Epithelial cell of prostate (primary cell): ENCODE data around the gene IL1RAPL2.
"Not testable (repeated sequence)": the region's sequence is repeated elsewhere in the genome, so short reads cannot be mapped to it uniquely, and the experiment has no call there.

ENCODE experiments used
- DNase-seq: peaks from one replicate; pipeline ENCODE4 v3.0.0-alpha.2; 2011; ENCODE audit warnings: low read depth, low spot score
- H3K27ac ChIP-seq: fragments of 450-650 bp; 2 replicates; pipeline ENCODE4 v1.5.1; 2017; ENCODE audit warnings: mild to moderate bottlenecking

Gene IL1RAPL2

DNA sequence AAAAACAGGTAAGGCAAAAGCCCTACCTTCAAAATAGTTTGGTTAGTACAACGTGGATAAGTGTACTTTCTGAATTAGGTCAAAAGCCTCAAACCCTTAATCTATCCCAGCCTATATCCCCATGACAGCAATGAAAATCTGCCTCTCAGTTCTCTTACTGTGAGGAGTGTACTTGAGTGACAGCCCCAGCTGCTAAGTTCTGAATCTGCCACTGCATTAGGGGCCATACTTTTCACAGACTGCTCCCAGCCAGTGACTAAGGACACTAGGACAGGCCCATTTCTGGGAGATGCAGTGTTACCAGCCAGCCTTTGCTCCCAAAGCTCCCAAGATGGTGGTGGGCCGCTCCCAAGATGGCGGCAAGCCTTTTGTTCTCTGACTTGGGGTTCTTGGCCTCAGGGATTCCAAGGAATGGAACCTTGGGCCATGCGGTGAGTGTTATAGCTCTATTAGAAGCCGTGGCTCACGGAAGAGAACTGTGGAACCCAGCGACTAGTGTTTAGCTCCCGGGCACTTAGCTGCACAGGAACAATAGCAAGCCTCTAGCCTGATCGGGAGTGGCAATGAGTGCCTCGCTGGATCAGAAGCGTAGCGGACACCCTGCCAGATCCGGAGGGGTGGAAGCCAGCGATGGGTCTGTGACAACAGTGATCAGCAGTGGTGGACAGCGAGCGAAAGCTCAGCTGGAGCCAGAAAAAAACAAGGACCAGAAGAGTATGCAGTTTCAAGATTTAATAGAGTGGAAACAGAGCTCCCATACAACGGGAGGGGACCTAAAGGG, 1080.8 kb downstream of the IL1RAPL2 start:
- no peak overlapping the region for H3K27ac ChIP-seq
- DNase-seq, result no peak

GRCh38 chrX:105647749-105648148, 1081.8 kb downstream of the IL1RAPL2 start:
- H3K27ac ChIP-seq, result no peak overlapping the region
- DNase-seq, result peak; percentile 20

DNA sequence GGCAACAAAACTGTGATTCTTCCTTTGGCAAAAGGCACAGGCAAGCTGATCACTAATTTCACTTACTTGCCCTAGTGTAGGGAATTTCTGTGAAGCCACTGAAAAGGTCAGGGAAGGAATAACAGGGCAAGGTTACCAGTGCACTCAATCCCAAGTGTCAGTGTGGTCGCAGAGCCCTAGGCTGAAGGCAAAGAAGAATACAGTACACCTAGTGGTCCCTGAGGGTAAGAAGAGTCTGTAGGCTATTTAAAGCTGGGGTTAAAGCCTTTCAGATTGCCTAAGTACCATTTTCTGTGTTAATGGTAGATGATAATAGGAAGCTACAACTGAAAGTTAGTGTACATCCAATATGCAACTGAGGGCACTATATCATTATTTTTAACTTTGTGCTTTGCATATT, 1082.7 kb downstream of the IL1RAPL2 start:
- no peak for DNase-seq
- H3K27ac ChIP-seq, result no peak overlapping the region

DNA sequence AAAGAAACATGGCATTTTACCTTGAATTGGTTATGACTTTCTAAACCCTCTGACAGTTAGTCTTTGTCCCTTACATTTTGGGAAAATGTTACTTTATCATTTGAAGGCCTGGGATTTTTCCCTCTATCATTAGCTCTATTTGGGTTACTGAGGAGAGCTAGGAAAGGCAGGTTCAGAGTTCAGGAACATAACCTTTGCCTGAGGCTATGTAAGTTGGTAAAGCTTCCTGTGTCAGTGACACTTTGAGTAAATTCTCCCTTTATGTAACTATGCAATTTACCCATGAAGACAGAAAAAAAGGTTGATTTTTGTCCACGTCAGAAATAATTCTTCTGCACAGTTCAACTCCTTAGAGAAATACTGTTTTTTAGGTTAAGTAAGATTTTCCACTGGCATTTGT, 1084.6 kb downstream of the IL1RAPL2 start:
- DNase-seq, result no peak
- no peak overlapping the region for H3K27ac ChIP-seq

DNA sequence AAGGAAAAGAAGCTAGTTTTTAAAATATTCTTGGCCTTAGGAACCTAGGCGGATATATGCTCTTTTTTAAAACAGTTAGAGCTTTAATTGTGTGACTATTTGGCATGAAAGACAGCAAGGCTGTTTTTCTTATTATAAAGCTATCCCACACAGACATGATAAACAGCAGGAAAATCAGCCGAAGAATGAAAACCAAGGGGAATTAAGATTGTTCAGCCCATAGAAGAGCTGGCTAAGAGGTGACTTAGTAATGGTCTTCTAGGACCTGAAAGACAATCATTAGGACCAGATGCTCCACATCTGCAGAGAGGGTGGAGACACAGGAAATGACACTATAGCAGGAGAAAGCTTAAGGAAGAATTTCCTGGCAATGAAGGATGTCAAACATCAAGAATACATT, 1085.0 kb downstream of the IL1RAPL2 start:
- H3K27ac ChIP-seq, result no peak overlapping the region
- DNase-seq, result no peak

GRCh38 chrX:105653891-105654290, 1087.9 kb downstream of the IL1RAPL2 start:
- no peak for DNase-seq
- H3K27ac ChIP-seq, result no peak overlapping the region

GRCh38 chrX:105658136-105658535, 1092.1 kb downstream of the IL1RAPL2 start:
- H3K27ac ChIP-seq, result no peak overlapping the region
- no peak for DNase-seq

DNA sequence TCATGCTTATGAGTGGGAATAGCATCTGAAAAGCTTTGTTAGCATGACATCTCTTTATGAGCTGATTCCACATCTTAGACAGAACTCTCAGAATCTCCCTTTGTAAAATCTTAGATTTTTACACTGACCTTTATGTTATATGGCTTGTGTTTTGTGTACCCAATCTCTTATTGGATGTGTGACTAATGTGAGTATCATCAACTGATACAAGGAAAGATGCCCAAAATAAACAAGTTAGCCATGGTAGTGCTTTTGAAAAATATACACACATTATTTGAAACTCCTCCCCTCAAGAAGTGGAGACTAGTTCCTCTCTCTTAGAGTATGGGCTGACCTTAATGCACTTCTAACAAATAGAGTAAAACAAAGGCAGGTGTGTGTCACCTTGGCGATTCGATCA, 1096.2 kb downstream of the IL1RAPL2 start:
- no peak for DNase-seq
- no peak overlapping the region for H3K27ac ChIP-seq

GRCh38 chrX:105664243-105664642, 1098.2 kb downstream of the IL1RAPL2 start:
- no peak for DNase-seq

DNA sequence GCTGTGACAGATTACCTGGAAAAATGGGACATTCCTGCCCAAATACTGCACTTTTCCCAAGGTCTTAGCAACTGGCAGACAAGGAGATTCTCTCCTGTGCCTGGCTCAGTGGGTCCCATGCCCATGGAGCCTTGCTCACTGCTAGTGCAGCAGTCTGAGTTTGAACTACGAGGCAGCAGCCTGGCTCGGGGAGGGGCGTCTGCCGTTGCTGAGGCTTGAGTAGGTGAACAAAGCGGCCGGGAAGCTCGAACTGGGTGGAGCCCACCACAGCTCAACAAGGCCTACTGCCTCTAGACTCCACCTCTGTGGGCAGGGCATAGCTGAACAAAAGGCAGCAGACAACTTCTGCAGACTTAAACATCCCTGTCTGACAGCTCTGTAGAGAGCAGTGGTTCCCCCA, 1118.3 kb downstream of the IL1RAPL2 start:
- not testable (repeated sequence) for H3K27ac ChIP-seq, DNase-seq

More at GRCh38 chrX:105664243-105664642, 1098.2 kb downstream of the IL1RAPL2 start:
- H3K27ac ChIP-seq, result no peak overlapping the region

DNA sequence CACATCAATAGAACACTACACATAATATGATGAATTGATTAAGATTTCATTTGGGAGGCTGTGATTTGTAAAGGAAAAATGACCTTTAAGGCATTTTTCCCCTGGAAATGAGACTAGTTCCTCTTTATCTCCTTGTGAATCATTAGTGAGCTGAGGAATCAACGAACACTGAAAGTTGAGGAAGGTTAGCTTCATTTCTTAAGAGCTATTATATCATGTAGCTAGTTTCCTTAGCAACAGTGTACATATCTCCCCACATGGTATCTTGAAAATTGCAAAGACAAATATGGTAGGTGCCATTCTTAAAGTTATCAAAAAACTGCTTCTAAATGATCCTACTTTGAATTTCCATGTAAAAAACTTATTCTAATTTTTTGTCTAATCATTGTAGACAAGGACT, 1128.8 kb downstream of the IL1RAPL2 start:
- no peak overlapping the region for H3K27ac ChIP-seq
- no peak for DNase-seq

GRCh38 chrX:105695451-105695850, 1129.5 kb downstream of the IL1RAPL2 start:
- no peak overlapping the region for H3K27ac ChIP-seq
- DNase-seq, result no peak

DNA sequence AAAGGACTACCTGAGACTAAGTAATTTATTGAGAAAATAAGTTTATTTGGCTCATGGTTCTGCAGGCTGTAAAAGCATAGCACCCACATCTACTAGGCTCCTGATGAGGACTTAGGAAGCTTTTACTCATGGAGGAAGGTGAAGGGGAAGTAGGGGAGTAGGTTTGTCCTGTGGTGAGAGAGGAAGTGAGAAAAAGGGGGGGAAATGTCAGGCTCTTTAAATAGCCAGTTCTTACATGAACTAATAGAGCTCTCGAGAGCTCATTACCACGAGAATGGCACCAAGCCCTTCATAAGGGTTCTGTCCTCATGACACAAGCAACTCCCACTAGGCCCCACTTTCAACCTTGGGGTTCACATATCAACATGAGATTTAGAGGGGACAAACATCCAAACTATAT, 1130.9 kb downstream of the IL1RAPL2 start:
- DNase-seq, result no peak
- no peak overlapping the region for H3K27ac ChIP-seq

DNA sequence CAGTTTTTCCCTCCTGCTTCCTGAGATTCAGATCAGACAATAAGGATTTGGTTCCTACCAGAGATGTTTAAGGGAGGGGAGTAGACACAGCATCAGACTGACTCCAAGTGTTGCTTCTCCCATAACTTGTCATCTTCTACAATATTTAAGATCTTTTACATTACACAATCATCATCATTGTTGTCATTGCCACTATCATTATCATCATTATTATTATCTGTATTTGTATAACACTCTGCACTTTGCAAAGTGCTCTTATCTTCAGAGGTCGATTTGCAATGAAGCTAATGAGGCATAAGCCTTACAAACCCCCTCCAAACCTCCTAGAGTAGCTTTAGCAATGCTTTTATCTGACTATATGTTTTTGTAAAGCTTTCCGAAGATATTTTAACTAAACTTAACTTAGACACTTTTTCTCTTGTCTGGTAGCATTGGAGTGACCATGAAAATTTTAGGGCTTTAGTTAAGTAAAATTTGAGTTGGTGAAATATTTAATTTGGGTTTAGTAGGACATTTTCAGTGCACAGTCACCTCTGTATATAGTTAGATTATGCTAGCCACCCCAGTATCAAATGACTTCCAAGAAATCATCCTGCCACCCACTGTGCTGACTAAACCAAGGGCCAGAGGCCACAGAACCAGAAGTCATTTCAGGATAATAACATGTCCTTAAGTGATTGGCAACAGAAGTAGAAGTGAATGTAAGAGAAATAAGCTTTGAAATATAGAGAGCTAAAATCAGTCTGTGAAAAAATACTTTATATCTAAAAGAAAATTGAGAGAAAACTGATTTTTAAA, 1132.2 kb downstream of the IL1RAPL2 start:
- DNase-seq, result no peak
- H3K27ac ChIP-seq, result no peak overlapping the region

DNA sequence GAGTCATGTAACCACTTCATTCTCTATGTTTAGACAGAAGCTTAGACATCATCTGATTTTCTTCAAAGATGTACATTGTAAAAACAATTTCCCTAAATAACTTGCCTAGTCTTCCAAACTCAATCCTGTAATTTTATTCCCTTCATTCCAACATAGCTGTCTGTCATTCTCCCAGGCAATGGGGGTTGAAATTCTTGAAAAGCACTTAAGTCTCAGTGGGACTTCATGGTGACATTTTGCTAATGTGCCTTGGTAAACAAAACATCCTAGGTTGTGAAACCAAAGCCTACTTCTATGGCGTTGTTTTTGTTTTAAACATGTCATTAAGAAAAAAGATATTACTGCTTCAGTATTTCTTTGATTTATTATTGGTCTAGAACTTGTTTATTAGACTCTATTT, 1134.3 kb downstream of the IL1RAPL2 start:
- no peak overlapping the region for H3K27ac ChIP-seq
- no peak for DNase-seq

- DNase-seq, result no peak
- H3K27ac ChIP-seq, result no peak overlapping the region
Observed at GRCh38 chrX:105701310-105702052, 1135.5 kb downstream of the IL1RAPL2 start.

DNA sequence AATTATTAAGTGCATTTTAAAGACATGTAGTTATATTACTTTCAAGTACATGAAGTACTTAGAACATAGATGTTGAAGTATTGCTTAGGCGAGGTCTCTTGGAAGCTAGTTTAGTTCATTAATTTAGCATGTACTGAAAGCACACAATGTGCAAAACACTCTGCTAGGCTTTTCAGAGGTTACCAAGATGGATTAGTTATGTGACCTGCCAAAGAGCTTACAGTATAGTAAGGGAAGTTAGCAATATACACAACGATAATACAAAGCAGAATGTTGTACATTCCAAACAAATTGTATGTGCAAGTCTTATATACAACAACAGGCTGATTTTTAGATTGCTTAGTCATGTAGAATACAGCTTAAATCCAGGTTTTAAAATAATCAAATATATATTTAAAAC, 1137.9 kb downstream of the IL1RAPL2 start:
- no peak overlapping the region for H3K27ac ChIP-seq
- DNase-seq, result no peak

- H3K27ac ChIP-seq, result no peak overlapping the region
- DNase-seq, result no peak
Observed at GRCh38 chrX:105706041-105706440, 1140.0 kb downstream of the IL1RAPL2 start.

DNA sequence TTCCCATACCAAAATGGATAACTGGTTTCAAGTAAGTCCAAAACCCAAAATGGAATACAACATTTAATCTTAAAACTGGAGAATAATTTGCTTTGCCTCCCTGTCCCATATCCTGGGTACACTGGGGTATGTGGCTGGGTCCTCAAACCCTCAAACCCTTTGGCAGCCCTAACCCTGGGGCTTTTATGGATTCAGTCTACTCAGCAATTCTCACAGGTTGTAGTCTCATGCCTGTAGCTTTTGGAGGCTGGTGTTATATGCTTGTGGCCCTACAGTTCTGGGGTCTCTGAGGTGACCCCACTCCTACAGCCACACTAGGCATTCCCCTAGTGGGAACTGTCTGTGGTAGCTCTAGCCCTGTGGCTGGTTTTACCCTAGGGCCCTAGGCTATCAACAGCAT, 1145.8 kb downstream of the IL1RAPL2 start:
- no peak overlapping the region for H3K27ac ChIP-seq
- DNase-seq, result no peak

- H3K27ac ChIP-seq, result no peak overlapping the region
- DNase-seq, result no peak
Observed at GRCh38 chrX:105715746-105716145, 1149.7 kb downstream of the IL1RAPL2 start.
